HG03175 (cell line): ENCODE measurements around the gene FGF4.
"Not testable (repeated sequence)": the region's sequence is repeated elsewhere in the genome, so short reads cannot be mapped to it uniquely, and the experiment has no call there.

Experiments
- ATAC-seq: cut with Tn5 transposase; IDR thresholded peaks from one replicate; pipeline ENCODE4 v1.9.1; 2021; ENCODE audit warnings: mild to moderate bottlenecking, moderate library complexity; ENCODE audit not compliant: unreplicated experiment

FGF4 gene

GRCh38 chr11:69773626-69774353 is 1.4 kb downstream of the FGF4 start:
- no peak for ATAC-seq

GRCh38 chr11:69771466-69771865 is 3.7 kb downstream of the FGF4 start:
- no peak for ATAC-seq

- no peak for ATAC-seq
Measured at GRCh38 chr11:69770540-69770939, 4.6 kb downstream of the FGF4 start.

GRCh38 chr11:69765498-69765995 is 9.6 kb downstream of the FGF4 start:
- no peak for ATAC-seq

GRCh38 chr11:69764918-69765317 is 10.2 kb downstream of the FGF4 start:
- not testable (repeated sequence) for ATAC-seq

DNA sequence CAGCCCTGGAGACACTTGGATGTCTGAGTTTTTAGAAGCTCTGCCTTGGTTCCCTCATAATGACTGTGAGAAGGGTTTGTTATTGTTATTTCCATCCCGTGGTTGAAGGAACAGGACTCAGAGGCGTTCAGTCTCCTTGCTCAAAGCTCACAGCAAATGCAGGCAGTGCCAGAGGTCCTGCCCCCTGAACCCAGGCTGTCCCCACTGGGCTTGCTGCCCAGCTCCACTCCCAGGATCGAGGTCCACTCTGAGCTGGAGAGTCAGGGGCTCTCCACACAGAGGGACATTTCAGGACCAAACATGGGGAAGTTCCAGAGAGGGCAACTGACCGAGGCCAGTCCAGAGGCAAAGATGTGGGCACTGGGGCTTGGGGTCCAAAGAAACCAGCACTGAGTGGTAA is 14.8 kb downstream of the FGF4 start:
- no peak for ATAC-seq

DNA sequence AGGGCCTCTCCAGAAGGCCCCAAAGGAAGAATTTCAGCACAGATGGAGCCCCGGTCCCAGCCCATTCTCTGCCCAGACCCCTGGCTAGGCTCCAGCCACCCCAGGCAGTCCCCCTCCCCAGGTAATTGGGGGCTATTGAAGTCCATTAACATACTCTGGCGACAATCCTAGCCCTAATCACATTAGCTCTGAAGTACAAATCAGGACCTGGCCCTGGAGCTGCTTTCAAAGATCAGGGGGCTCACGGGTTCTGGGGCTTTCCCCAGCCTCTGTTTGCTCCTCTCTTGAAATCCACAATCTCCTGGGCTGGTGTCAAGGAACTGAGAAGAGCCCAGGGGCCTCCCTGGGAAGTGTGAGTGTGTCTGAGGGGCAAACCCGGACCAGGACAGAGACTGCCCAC is 22.3 kb downstream of the FGF4 start:
- no peak for ATAC-seq

GRCh38 chr11:69750875-69751597 is 24.1 kb downstream of the FGF4 start:
- no peak for ATAC-seq

DNA sequence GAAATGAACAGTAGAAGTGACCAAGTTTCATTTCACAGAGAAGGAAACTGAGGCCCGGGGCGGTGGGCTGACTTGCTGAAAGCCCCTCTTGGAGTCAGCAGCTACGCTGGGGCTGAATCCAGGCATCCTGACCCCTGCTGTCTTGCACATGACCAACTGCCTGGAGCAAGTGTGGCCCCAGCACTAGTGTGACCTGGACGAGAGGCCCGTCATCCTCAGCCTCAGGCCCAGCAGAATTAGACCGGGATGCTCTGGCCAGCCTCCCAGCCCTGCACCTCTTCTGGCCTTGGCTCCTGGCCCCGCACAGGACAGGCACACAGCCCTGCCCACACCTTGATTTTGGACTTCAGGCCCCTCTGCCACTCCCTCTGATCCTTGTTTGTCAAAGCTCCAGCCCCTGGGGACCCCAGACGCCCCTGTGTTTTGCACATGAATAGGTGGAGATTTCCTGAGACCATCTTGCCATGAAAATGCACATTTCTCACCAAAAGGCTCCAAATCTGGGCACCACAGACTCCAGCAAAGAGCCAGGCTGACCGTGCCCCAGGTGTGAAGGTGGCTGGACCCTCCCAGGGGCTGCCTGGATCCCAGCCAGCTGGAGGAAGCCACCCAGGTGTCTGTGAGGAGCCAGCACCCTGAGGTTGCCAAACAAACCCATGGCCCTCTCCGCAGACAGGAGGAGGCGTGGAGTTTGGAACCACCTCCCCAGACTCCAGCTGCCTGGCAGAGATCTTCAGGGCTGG is 24.9 kb downstream of the FGF4 start:
- ATAC-seq, result no peak

DNA sequence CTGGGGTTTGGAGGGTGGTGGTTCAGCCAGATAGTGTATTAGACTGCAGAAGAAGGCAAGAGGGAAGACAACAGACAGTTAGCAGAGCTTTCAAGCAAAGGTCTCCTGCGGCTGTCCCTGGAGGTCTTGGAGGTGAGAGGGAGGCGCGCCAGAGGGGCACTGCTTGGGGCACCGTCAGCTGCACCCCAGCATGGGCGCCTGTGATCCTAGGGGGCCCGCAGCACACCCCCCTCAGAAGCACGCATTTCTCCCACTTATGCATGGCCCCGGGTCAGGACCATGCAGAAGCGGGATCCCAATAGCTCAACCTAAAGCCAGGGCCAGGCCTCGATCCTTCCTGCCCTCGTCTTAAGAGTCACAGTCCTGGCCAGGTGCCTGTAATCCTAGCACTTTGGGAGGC is 26.5 kb downstream of the FGF4 start:
- ATAC-seq, result no peak

DNA sequence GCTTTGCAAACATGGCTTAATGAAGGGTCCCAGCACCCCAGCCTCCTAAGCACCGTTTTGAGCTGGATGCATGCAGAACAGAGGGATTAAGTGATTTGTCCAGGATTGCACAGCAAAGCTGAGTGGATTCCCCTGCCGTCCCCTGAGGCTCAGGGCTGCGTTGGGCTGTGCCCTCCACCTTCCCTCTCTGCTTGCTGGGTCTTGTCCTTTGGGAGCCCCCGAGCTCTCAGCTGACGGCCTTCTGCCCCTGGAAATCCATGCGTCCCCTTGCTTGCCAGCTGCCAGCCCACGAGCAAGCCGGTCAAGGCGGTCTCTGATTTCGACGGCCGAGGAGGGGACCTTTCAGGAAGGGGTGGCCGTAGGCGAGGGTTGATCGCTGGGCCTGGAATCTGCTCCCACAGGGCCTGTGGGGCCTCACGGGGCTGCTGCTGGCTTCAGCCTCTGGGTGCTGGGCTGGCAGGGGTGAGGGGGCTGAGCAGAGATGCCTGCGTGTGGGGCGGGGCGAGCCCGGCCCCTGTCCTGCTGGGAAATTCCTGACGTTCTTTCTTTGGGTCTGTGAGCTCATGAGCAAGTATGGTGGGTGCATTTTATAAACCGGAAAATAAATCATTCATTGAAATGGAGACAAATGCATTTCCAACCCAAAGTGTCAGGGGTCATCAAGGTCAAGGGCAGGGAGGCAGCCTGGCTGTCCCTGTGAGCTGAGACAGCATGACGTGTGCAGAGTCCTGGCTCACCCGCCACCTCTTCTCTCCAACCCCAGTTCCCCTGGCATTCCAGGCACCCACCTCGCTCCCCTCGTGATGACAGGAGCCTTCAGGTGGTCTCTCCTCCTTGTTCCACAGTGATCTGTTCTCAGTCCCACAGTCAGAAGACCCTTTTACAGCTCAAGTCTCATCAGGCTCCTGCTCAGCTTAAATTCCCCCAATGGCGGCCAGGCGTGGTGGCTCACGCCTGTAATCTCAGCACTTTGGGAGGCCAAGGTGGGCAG is 28.1 kb downstream of the FGF4 start:
- ATAC-seq, result no peak

GRCh38 chr11:69746140-69746539 is 29.0 kb downstream of the FGF4 start:
- no peak for ATAC-seq

DNA sequence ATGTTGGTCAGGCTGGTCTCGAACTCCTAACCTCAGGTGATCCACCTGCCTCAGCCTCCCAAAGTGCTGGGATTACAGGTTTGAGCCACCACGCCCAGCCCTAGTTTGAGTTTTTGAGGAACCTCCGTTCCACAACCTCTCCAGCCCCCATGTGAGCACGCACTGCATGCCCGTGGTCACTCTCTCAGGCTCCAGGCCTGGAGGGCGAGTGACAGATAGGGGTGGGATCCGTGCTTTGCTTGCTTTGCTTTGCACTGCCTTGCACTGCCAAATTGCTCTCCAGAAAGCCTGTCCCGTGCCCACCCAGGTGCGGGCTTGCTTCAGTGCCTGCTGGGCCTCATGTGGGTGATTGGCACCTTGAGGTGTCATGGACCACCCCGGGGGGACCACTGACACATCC is 29.9 kb downstream of the FGF4 start:
- ATAC-seq, result no peak

DNA sequence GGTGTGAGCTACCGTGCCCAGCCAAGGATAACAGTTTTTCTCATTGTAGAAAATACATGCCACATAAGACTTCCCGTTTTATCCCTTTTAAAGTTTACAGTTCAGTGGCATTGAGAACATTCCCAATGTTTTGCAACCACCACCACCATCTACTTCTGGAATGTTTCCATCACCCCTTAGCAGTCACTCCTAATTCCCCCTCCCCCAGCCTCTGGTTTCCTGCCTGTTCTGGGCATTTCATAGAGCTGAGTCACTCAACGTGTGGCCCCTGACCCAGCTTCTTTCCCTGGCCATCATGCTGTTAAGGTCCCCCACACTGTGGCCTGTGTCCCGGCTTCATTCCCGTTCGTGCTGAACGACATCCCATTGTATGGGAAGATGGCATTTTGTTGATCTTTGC is 30.7 kb downstream of the FGF4 start:
- no peak for ATAC-seq

DNA sequence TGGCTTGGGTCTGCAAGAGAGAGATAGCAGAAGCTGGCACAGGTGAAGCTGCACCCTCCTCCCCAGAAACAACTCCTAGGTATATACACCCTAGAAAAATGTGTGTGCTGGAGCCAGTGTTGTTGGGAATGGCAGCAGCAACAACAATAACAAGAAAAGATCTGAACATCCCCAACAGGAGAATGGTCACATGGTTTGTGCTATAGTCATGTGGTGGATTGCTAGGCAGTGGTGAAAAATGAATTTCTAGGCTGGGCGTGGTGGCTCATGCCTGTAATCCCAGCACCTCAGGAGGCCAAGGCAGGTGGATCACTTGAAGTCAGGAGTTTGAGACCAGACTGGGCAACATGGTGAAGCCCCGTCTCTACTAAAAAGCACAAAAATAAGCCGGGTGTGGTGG is 40.3 kb downstream of the FGF4 start:
- ATAC-seq, result no peak

DNA sequence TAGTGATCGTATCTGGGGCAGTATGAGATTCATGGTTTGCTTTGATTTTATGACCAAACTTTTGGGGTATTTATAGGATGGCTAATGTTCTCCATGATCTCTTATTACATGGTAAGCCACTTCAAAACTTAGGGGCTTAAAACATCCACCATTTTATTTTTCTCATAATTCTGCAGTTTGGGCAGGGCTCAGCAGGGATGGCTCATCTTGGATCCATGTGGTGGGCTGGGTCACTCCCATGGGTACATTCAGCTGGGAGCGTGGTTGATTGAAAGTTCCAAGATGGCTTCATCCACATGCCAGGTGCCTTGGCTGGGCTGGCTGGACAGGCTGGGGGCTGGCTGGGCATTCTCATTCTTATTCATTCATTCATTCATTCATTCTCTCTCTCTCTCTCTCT is 40.8 kb downstream of the FGF4 start:
- no peak for ATAC-seq

- no peak for ATAC-seq
Measured at GRCh38 chr11:69732910-69733309, 42.2 kb downstream of the FGF4 start.

- no peak for ATAC-seq
Measured at GRCh38 chr11:69731110-69731509, 44.0 kb downstream of the FGF4 start.

- no peak for ATAC-seq
Measured at GRCh38 chr11:69730500-69730899, 44.6 kb downstream of the FGF4 start.

DNA sequence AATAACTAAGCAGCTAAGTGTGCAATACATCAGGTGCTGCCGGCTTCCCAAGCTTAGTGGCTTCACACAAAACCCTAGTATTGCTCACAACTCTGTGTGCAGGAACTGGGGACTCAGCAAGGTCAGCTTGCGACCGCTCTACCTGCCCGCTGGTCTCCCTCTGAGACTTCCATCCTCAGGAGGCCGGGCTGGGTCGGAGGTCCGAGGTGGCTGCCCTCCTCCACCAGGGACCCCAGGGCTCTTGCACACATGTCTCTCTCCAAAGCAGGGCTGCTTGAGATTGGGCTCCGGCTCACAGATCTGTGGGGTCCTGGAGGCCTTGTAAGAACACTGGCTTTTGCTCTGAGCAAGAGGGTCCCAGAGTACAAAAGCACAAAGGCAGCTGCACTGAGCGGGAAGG is 45.9 kb downstream of the FGF4 start:
- no peak for ATAC-seq

DNA sequence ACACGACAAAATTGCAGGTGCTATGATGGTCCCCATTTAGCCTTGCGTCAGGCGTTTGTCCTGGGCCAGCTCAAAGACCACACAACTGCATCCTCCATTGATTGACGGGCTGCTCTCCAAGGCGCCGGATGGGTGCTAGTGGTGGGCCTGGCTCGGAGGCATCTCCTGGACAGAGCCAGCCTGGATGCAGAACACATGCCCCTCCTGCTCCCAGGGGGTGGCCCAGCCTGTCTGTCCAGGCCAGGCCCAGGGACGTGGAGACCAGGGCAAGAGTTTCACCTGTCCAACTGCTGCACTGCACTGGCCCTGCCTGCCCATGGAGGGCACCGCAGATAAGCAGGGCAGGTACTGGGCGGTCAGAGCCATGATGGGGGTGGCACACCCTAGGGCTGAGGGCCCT is 47.9 kb downstream of the FGF4 start:
- ATAC-seq, result no peak
